Activated CD4-positive, alpha-beta memory T cell treated with anti-CD3 and anti-CD28 coated beads, Interleukin-2, amount 10 ng/mL, durations not matched to agents 7 days and 5 days (primary cell): ENCODE data around the gene ABHD10. TPM values are rescaled to one million over a fixed set of nuclear protein-coding genes. Genes with fewer than 3 reads are reported as not detected.
"Not testable (repeated sequence)": the region's sequence is repeated elsewhere in the genome, so short reads cannot be mapped to it uniquely, and the experiment has no call there.

Experiments used
- CTCF ChIA-PET: fragments of 350-600 bp; sonication (Branson Sonifier 250); formaldehyde crosslinking; loops from one replicate; lab custom pipeline; 2021; ENCODE audit warnings: antibody characterized with exemption, inconsistent platforms; lab: Charles Lee
- POLR2A ChIA-PET: fragments of 350-600 bp; sonication (Branson Sonifier 250); formaldehyde crosslinking; loops from one replicate; lab custom pipeline; 2021; ENCODE audit warnings: antibody characterized with exemption; lab: Charles Lee
- DNase-seq: peaks from one replicate; pipeline ENCODE4 v3.0.0-alpha.2; 2020
- H3K27ac Mint-ChIP-seq: one replicate; pipeline ENCODE4 v1.8.0; 2021; ENCODE audit warnings: mild to moderate bottlenecking, mixed read lengths
- H3K27me3 Mint-ChIP-seq: one replicate; pipeline ENCODE4 v1.8.0; 2021; ENCODE audit warnings: mixed read lengths
- H3K36me3 Mint-ChIP-seq: one replicate; pipeline ENCODE4 v1.8.0; 2021; ENCODE audit warnings: low read depth, mixed read lengths
- H3K4me1 Mint-ChIP-seq: one replicate; pipeline ENCODE4 v1.8.0; 2021; ENCODE audit warnings: mixed read lengths
- H3K4me3 Mint-ChIP-seq: one replicate; pipeline ENCODE4 v1.8.0; 2021; ENCODE audit warnings: mild to moderate bottlenecking, mixed read lengths
- H3K9me3 Mint-ChIP-seq: one replicate; pipeline ENCODE4 v1.8.0; 2021; ENCODE audit warnings: mixed read lengths
- total RNA-seq, 2 experiments: library from RNA; stranded (reverse); gene quantifications; one replicate each; pipeline ENCODE4 v1.2.3, GENCODE V29; 2021

The ABHD10 gene
- total RNA-seq, 2 experiments from 2014 or later = 40.4 to 44.7 TPM

- Mint-ChIP-seq H3K4me3 (no peak overlapping the region), H3K36me3 (no peaks in the 10 kb centered on the region), H3K27ac (no peak overlapping the region), H3K27me3 (no peaks in the 10 kb centered on the region), H3K9me3 (no peaks in the 10 kb centered on the region), H3K4me1 (no peaks in the 10 kb centered on the region)
- POLR2A ChIA-PET = no interaction called here
- CTCF ChIA-PET = no interaction called here
- DNase-seq = no peak
Observed at GRCh38 chr3:112020674-112021085, 41.9 kb downstream of the ABHD10 start.

- H3K4me1 Mint-ChIP-seq = no peaks in the 10 kb centered on the region
- CTCF ChIA-PET = interaction anchor here (1.5 kb wide), 1 partner anchor 13 kb away, joined by 5 read pairs; no protein-coding TSS in a partner anchor
Observed at GRCh38 chr3:112027142-112027541, 48.3 kb downstream of the ABHD10 start.

GRCh38 chr3:112027826-112028225 is 49.0 kb downstream of the ABHD10 start:
- no peaks in the 10 kb centered on the region for H3K36me3 Mint-ChIP-seq
- no peak overlapping the region for H3K4me3 Mint-ChIP-seq
- no peaks in the 10 kb centered on the region for H3K9me3 Mint-ChIP-seq
- no peaks in the 10 kb centered on the region for H3K27me3 Mint-ChIP-seq
- ChIA-PET POLR2A (no interaction called here), CTCF (interaction anchor here (1.1 kb wide), 1 partner anchor 14 kb away, joined by 3 read pairs; no protein-coding TSS in a partner anchor)
- DNase-seq = no peak
- H3K4me1 Mint-ChIP-seq = no peaks in the 10 kb centered on the region
- H3K27ac Mint-ChIP-seq = no peak overlapping the region

More at GRCh38 chr3:112027142-112027541, 48.3 kb downstream of the ABHD10 start:
- Mint-ChIP-seq H3K27ac (no peak overlapping the region), H3K9me3 (no peaks in the 10 kb centered on the region), H3K27me3 (no peaks in the 10 kb centered on the region), H3K4me3 (no peak overlapping the region), H3K36me3 (no peaks in the 10 kb centered on the region)
- DNase-seq = no peak
- POLR2A ChIA-PET = no interaction called here

- POLR2A ChIA-PET = interaction anchor here (0.6 kb wide), 1 partner anchor 10 kb away, joined by 3 read pairs; no protein-coding TSS in a partner anchor
- CTCF ChIA-PET = interaction anchor here (1.9 kb wide), 1 partner anchor 13 kb away, joined by 6 read pairs; no protein-coding TSS in a partner anchor
- Mint-ChIP-seq H3K36me3 (no peaks in the 10 kb centered on the region), H3K4me1 (no peaks in the 10 kb centered on the region), H3K27me3 (no peaks in the 10 kb centered on the region), H3K9me3 (no peaks in the 10 kb centered on the region), H3K27ac (no peak overlapping the region), H3K4me3 (no peak overlapping the region)
- no peak for DNase-seq
Observed at GRCh38 chr3:112030901-112031300, 52.1 kb downstream of the ABHD10 start.

GRCh38 chr3:112032098-112032731 is 53.4 kb downstream of the ABHD10 start:
- Mint-ChIP-seq H3K4me1 (no peaks in the 10 kb centered on the region), H3K36me3 (no peaks in the 10 kb centered on the region), H3K9me3 (no peaks in the 10 kb centered on the region), H3K27ac (no peak overlapping the region), H3K4me3 (no peak overlapping the region), H3K27me3 (no peaks in the 10 kb centered on the region)
- ChIA-PET POLR2A (no interaction called here), CTCF (interaction anchor here (1.0 to 1.9 kb wide), 2 partner anchors 12 to 19 kb away, joined by 3 to 6 read pairs; no protein-coding TSS in a partner anchor)
- DNase-seq = no peak

GRCh38 chr3:112034436-112034835 is 55.6 kb downstream of the ABHD10 start, which contains the start of gene TMPRSS7:
TMPRSS7 (plus strand) TSS chr3:112034736; CDS start chr3:112034846, 110 bp downstream.
- peaks cover 2% of the 10 kb centered on the region for H3K27me3 Mint-ChIP-seq
- peaks cover 3% of the 10 kb centered on the region for H3K9me3 Mint-ChIP-seq
- no peaks in the 10 kb centered on the region for H3K36me3 Mint-ChIP-seq
- no peaks in the 10 kb centered on the region for H3K4me1 Mint-ChIP-seq
- POLR2A ChIA-PET = no interaction called here
- H3K4me3 Mint-ChIP-seq = no peak within 1 kb of the TSS
- DNase-seq = no peak
- CTCF ChIA-PET = interaction anchor here (1.7 to 2.1 kb wide), 2 partner anchors 19 to 21 kb away, joined by 6 to 8 read pairs; no protein-coding TSS in a partner anchor
- no peak within 1 kb of the TSS for H3K27ac Mint-ChIP-seq

- ChIA-PET CTCF (interaction anchor here (1.7 to 2.1 kb wide), 2 partner anchors 20 to 22 kb away, joined by 6 to 8 read pairs; no protein-coding TSS in a partner anchor), POLR2A (no interaction called here)
Observed at GRCh38 chr3:112035241-112035640, 56.4 kb downstream of the ABHD10 start.

GRCh38 chr3:112037194-112037593 is 58.4 kb downstream of the ABHD10 start:
- H3K4me3 Mint-ChIP-seq, CTCF ChIA-PET, H3K27ac Mint-ChIP-seq, H3K36me3 Mint-ChIP-seq, H3K4me1 Mint-ChIP-seq, H3K27me3 Mint-ChIP-seq, POLR2A ChIA-PET, H3K9me3 Mint-ChIP-seq, DNase-seq: not testable (repeated sequence)

More at GRCh38 chr3:112035241-112035640, 56.4 kb downstream of the ABHD10 start:
- Mint-ChIP-seq H3K36me3 (no peaks in the 10 kb centered on the region), H3K4me1 (no peaks in the 10 kb centered on the region), H3K9me3 (peaks cover 3% of the 10 kb centered on the region), H3K4me3 (no peak overlapping the region), H3K27ac (no peak overlapping the region), H3K27me3 (peaks cover 2% of the 10 kb centered on the region)
- DNase-seq = no peak

- DNase-seq = no peak
Observed at GRCh38 chr3:112038863-112039262, 60.0 kb downstream of the ABHD10 start.

GRCh38 chr3:112041321-112041720 is 62.5 kb downstream of the ABHD10 start:
- H3K27me3 Mint-ChIP-seq = peaks cover 2% of the 10 kb centered on the region
- H3K4me3 Mint-ChIP-seq = no peak overlapping the region
- ChIA-PET POLR2A (no interaction called here), CTCF (interaction anchor here (1.9 kb wide), 1 partner anchor 28 kb away, joined by 10 read pairs; no protein-coding TSS in a partner anchor)
- H3K27ac Mint-ChIP-seq = no peak overlapping the region
- no peaks in the 10 kb centered on the region for H3K4me1 Mint-ChIP-seq
- peaks cover 3% of the 10 kb centered on the region for H3K9me3 Mint-ChIP-seq
- no peaks in the 10 kb centered on the region for H3K36me3 Mint-ChIP-seq
- DNase-seq = no peak

More at GRCh38 chr3:112038863-112039262, 60.0 kb downstream of the ABHD10 start:
- Mint-ChIP-seq H3K27ac (no peak overlapping the region), H3K4me1 (no peaks in the 10 kb centered on the region), H3K27me3 (peaks cover 2% of the 10 kb centered on the region), H3K4me3 (no peak overlapping the region), H3K36me3 (no peaks in the 10 kb centered on the region), H3K9me3 (peaks cover 3% of the 10 kb centered on the region)
- ChIA-PET CTCF (interaction anchor here (2.3 kb wide), 1 partner anchor 50 kb away, joined by 8 read pairs; no protein-coding TSS in a partner anchor), POLR2A (no interaction called here)

GRCh38 chr3:112042842-112043280 is 64.0 kb downstream of the ABHD10 start:
- Mint-ChIP-seq H3K27me3 (peaks cover 2% of the 10 kb centered on the region), H3K4me3 (no peak overlapping the region), H3K27ac (no peak overlapping the region), H3K4me1 (peaks cover 4% of the 10 kb centered on the region), H3K36me3 (no peaks in the 10 kb centered on the region), H3K9me3 (no peaks in the 10 kb centered on the region)
- CTCF ChIA-PET = interaction anchor here (0.6 to 3.4 kb wide), 23 partner anchors 11 to 492 kb away, joined by 3 to 30 read pairs (median 3); partner anchors contain the start of gene ABHD10
- DNase-seq = no peak
- POLR2A ChIA-PET = interaction anchor here (0.8 kb wide), 2 partner anchors 26 to 29 kb away, joined by 3 to 5 read pairs; no protein-coding TSS in a partner anchor
